SK-N-SH treated with all-trans-retinoic acid at 6 μM for 48 hours (cell line): Measurements from ENCODE around the gene ENTPD2.
A peak's percentile ranks its signal among the peaks of the same experiment; 100 is the strongest.

ENCODE experiments used
- ATAC-seq: fragments of 200-7000 bp; cut with Tn5 transposase; 3 replicates; pipeline ENCODE4 v1.9.1; 2020; ENCODE audit warnings: mild to moderate bottlenecking, moderate library complexity
- BACH2 ChIP-seq: fragments of 250-450 bp; sonication (Bioruptor Pico); IDR thresholded peaks from 2 replicates; pipeline ENCODE4 v1.9.0; 2021; ENCODE audit warnings: mild to moderate bottlenecking, borderline replicate concordance
- CREB5 ChIP-seq: fragments of 250-450 bp; sonication (Bioruptor Pico); IDR thresholded peaks from 2 replicates; pipeline ENCODE4 v1.5.1; 2020; ENCODE audit warnings: low read depth, mild to moderate bottlenecking, moderate library complexity
- CSDC2 ChIP-seq: fragments of 250-450 bp; sonication (Bioruptor Pico); IDR thresholded peaks from 2 replicates; pipeline ENCODE4 v1.5.0; 2020; ENCODE audit warnings: mild to moderate bottlenecking, moderate library complexity
- ESRRG ChIP-seq: fragments of 250-450 bp; sonication (Bioruptor Pico); IDR thresholded peaks from 2 replicates; pipeline ENCODE4 v1.6.1; 2021; ENCODE audit warnings: mild to moderate bottlenecking
- GLIS3 ChIP-seq: fragments of 250-450 bp; sonication (Bioruptor Pico); IDR thresholded peaks from 2 replicates; pipeline ENCODE4 v1.5.0; 2020; ENCODE audit warnings: mild to moderate bottlenecking, moderate library complexity
- ISL1 ChIP-seq: fragments of 250-450 bp; sonication (Bioruptor Pico); IDR thresholded peaks from 2 replicates; pipeline ENCODE4 v2.1.2; 2022; ENCODE audit warnings: mild to moderate bottlenecking, moderate library complexity
- OSR1 ChIP-seq: fragments of 250-450 bp; sonication (Bioruptor Pico); IDR thresholded peaks from 2 replicates; pipeline ENCODE4 v1.8.0; 2022; ENCODE audit warnings: moderate library complexity, mild to moderate bottlenecking, inconsistent platforms
- PATZ1 ChIP-seq: fragments of 250-450 bp; sonication (Bioruptor Pico); IDR thresholded peaks from 2 replicates; pipeline ENCODE4 v1.8.0; 2020; ENCODE audit warnings: mild to moderate bottlenecking, moderate library complexity, borderline replicate concordance
- POU6F1 ChIP-seq: fragments of 250-450 bp; sonication (Bioruptor Pico); IDR thresholded peaks from 2 replicates; pipeline ENCODE4 v1.8.0; 2021; ENCODE audit warnings: low read depth, mild to moderate bottlenecking, moderate library complexity, borderline replicate concordance
- PPARA ChIP-seq: fragments of 250-450 bp; sonication (Bioruptor Pico); IDR thresholded peaks from 2 replicates; pipeline ENCODE4 v1.5.0; 2020; ENCODE audit warnings: mild to moderate bottlenecking, borderline replicate concordance
- SNAI2 ChIP-seq: fragments of 250-450 bp; sonication (Bioruptor Pico); IDR thresholded peaks from 2 replicates; pipeline ENCODE4 v1.5.0; 2020; ENCODE audit warnings: mild to moderate bottlenecking, moderate library complexity
- TCF4 ChIP-seq: fragments of 250-450 bp; sonication (Bioruptor Pico); IDR thresholded peaks from 2 replicates; pipeline ENCODE4 v1.8.0; 2021; ENCODE audit warnings: mild to moderate bottlenecking, moderate library complexity, borderline replicate concordance
- TOX ChIP-seq: fragments of 250-450 bp; sonication (Bioruptor Pico); IDR thresholded peaks from 2 replicates; pipeline ENCODE4 v1.8.0; 2021; ENCODE audit warnings: mild to moderate bottlenecking, moderate library complexity, borderline replicate concordance
- ZC3H10 ChIP-seq: fragments of 250-450 bp; sonication (Bioruptor Pico); IDR thresholded peaks from 2 replicates; pipeline ENCODE4 v1.5.1; 2021; ENCODE audit warnings: mild to moderate bottlenecking, moderate library complexity
- ZFP3 ChIP-seq: fragments of 250-450 bp; sonication (Bioruptor Pico); IDR thresholded peaks from 2 replicates; pipeline ENCODE4 v1.5.0; 2020; ENCODE audit warnings: mild to moderate bottlenecking, moderate library complexity
- ZFP30 ChIP-seq: fragments of 450-650 bp; formaldehyde crosslinking; IDR thresholded peaks from 2 replicates; pipeline ENCODE4 v1.5.0; 2022; ENCODE audit warnings: mild to moderate bottlenecking, moderate library complexity
- ZNF565 ChIP-seq: fragments of 450-650 bp; formaldehyde crosslinking; conservative IDR thresholded peaks from 2 replicates; pipeline ENCODE4 v1.5.0; 2020; ENCODE audit warnings: low read depth, mild to moderate bottlenecking, moderate library complexity
- ZNF70 ChIP-seq: fragments of 450-650 bp; formaldehyde crosslinking; IDR thresholded peaks from 2 replicates; pipeline ENCODE4 v1.5.0; 2020; ENCODE audit warnings: mild to moderate bottlenecking, moderate library complexity
- ZNF8 ChIP-seq: fragments of 450-650 bp; formaldehyde crosslinking; IDR thresholded peaks from 2 replicates; pipeline ENCODE4 v1.5.0; 2020; ENCODE audit warnings: mild to moderate bottlenecking, moderate library complexity

Gene ENTPD2

GRCh38 chr9:137030006-137030405, 23.9 kb downstream of the ENTPD2 start:
- ATAC-seq, result no peak
- no peak for TF ChIP-seq PATZ1 (CRISPR knock-in tag)

GRCh38 chr9:137029058-137029936, 24.6 kb downstream of the ENTPD2 start:
- TF ChIP-seq PPARA (CRISPR knock-in tag) (no peak), ZFP3 (CRISPR knock-in tag) (no peak), ZC3H10 (no peak), ZNF565 (no peak), ISL1 (no peak), ZNF8 (CRISPR knock-in tag) (no peak)
- peak; percentile 88 for ATAC-seq

- ATAC-seq, result peak; percentile 57
- TF ChIP-seq ZNF70 (CRISPR knock-in tag), result no peak
Observed at GRCh38 chr9:137028263-137029057, 25.4 kb downstream of the ENTPD2 start.

GRCh38 chr9:137027369-137028262, 26.2 kb downstream of the ENTPD2 start, which contains the start of gene ABCA2:
TSS of gene ABCA2 (minus strand) at chr9:137028237. CDS start at chr9:137028140, 97 bp downstream.
- TF ChIP-seq ZNF8 (CRISPR knock-in tag), result no peak
- TF ChIP-seq POU6F1, result no peak
- TF ChIP-seq ZFP3 (CRISPR knock-in tag), result no peak
- TF ChIP-seq TOX (CRISPR knock-in tag), result no peak
- no peak for TF ChIP-seq BACH2 (CRISPR knock-in tag)
- no peak for TF ChIP-seq GLIS3
- TF ChIP-seq ZNF70 (CRISPR knock-in tag), result no peak
- no peak for TF ChIP-seq ZNF565
- no peak for TF ChIP-seq TCF4 (CRISPR knock-in tag)
- no peak for TF ChIP-seq PPARA (CRISPR knock-in tag)
- TF ChIP-seq ESRRG, result no peak
- TF ChIP-seq CSDC2 (CRISPR knock-in tag), result no peak
- TF ChIP-seq ISL1, result no peak
- ATAC-seq, result peak; percentile 5; the same call in 1 of the 3 replicates

GRCh38 chr9:137026828-137027227, 27.0 kb downstream of the ENTPD2 start:
- ATAC-seq, result no peak
- TF ChIP-seq TCF4 (CRISPR knock-in tag), result no peak
- TF ChIP-seq ZNF565, result no peak
- TF ChIP-seq ZNF70 (CRISPR knock-in tag), result no peak
- TF ChIP-seq PATZ1 (CRISPR knock-in tag), result no peak
- TF ChIP-seq ZFP30 (CRISPR knock-in tag), result no peak
- TF ChIP-seq BACH2 (CRISPR knock-in tag), result no peak
- no peak for TF ChIP-seq ZFP3 (CRISPR knock-in tag)
- no peak for TF ChIP-seq ESRRG
- TF ChIP-seq CREB5 (CRISPR knock-in tag), result no peak
- TF ChIP-seq OSR1 (CRISPR knock-in tag), result no peak
- no peak for TF ChIP-seq SNAI2
- no peak for TF ChIP-seq GLIS3
- no peak for TF ChIP-seq ISL1
- no peak for TF ChIP-seq ZNF8 (CRISPR knock-in tag)
- TF ChIP-seq ZC3H10, result no peak
- TF ChIP-seq, all 23 proteins: peak for 0
